GM18951 (cell line): ENCODE results near the gene OMA1.

ENCODE experiments used
- POLR2A ChIP-seq: IDR thresholded peaks from 4 replicates; pipeline ENCODE4 v1.6.1; 2011; ENCODE audit warnings: mild to moderate bottlenecking; ENCODE audit not compliant: insufficient read length, insufficient read depth; ENCODE audit errors: extremely low read depth
- in situ Hi-C: fragments of 300-500 bp; cut with MboI; formaldehyde crosslinking; loops from one replicate; pipeline ENCODE4 v1.12.0; 2022; ENCODE audit warnings: low sequenced_read_pairs, mixed read lengths, inconsistent platforms; ENCODE audit not compliant: unreplicated experiment

The OMA1 gene

DNA sequence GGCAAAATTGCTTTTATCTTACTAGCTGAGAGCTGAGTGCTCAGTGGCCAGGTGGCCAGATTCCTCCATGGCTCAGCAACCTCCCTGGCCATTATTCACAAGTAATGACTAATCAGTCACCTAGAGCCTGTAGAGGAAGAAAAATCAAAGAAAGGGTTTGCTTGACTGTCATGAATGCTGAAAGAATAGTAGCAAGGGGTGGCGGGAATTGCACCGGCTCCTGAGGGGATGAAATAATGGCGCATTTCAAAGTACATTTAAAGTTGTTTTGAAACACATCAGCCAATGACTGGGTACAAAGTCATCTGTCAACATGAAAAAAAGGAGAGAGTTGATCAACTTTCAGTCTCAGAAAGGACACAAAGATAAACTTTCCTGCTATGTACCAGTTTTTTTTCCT lies 99.5 kb downstream of the OMA1 start:
- TF ChIP-seq POLR2A: no peak
- in situ Hi-C loops: no loop called here

DNA sequence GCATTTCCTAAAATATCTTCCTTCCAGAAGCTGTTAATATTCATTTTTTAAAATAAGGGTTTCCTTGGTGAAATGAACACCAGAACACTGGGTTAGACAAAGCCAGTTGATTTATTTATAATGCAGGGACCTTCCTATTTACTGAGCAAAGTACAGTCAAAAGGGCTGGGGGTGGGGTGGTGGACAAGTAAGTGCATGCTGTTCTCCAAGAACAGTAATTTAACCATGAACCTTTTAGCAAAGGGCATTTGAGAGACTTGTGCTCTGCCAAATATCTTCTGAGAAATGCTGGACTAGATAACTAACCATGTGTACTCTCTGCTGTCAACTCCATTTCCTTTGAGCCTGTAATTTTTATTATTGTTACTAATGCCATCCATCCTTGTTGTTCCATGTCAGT lies 100.2 kb downstream of the OMA1 start:
- TF ChIP-seq POLR2A: no peak
- in situ Hi-C loops: no loop called here

DNA sequence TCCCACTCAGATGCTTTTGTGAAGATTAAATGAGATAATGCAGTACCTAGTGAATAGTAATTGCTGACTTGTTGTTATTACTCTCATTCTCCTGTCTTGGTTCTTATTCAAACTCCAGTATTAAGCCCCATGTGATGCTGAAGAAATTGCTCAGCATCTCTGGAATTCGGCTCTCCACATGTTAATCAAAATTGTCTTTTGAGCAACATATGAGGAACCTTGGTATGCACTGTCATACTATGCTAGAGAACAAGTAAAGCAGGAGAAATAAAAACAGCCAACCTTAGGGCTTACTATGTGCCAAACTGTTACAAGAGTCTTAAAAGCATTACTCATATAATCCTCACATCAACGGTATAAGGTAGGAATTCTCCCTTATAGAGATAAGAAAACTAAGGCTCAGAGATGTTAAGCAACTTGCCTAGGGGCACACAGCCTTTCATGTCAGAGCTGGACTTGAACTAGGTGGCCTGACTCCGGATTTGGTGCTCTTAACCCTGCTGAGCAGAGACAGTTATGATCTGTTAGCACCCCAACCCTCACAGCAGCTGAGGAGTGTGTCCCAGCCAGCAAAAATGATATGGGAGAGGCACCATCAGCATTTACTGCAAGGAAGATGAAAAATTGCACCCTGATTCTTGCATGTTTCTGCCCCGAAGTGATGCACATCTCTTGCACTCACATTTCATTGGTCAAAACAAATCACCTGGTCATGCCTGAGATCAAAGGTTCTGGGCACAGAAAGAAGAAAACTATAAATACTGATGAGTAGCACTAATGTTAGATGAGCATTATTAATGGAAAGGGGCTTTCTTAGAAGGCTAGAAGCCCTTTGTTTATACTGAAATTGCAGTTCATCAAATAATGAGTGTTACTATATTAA lies 102.3 kb downstream of the OMA1 start:
- TF ChIP-seq POLR2A: no peak
- in situ Hi-C loops: no loop called here

DNA sequence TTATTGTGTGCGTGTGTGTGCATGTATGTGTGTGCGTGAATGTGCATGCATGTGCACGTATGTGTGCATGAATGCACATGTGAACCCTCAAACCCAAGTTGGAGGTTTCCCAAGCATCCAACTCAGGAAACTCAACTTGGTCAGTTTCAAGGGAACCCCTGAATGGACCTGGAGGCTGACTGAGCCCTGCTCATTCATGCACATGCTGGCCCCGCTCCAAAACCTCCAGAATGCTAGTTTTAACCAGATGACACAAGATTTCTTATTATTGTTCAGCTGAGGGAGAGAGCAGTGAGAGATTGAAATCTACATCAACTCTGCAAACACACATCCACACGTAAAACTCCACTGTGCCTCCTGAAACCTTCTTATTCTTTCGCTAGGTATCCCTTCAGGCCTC lies 104.4 kb downstream of the OMA1 start:
- in situ Hi-C loops: no loop called here

DNA sequence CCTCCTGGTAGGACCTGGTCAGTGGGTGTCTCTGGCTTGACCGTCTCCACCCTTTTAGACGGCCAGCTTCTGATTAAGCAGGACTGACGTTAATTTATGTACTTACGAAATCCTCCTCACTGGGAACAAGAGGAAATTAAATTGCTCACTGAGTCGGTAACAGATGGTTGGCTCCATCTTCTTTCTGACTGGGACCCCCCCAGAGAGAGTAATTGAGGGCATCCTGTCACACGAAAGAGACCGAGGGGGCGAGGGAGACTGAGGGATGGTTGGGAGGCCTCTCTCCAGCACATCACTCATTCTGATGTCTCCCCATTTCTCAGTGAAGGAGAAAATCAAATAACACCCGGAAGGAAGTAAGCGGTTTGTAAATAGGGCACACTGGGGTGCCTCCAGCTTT lies 104.8 kb downstream of the OMA1 start:
- no peak for TF ChIP-seq POLR2A
- in situ Hi-C loops: no loop called here

More for the DNA sequence above, 104.4 kb downstream of the OMA1 start:
- no peak for TF ChIP-seq POLR2A

DNA sequence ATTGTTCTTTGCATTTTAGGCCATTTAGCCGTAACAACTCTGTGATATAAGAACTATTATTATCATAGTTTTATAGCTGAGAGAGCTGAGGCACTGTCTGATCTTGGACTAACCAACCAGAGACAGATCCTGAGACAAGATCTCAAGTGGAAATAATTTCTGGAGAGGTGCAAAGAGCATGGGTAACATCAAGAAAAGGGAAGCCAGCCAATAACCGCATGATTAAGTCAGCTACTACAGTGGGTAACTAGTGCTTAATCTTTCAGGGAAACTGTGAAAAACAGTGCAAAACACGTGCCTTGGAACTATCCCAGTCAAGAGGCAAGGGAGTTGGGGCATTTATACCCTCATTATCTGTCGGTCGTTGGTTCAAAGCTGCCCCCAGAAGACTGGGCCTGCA lies 105.8 kb downstream of the OMA1 start:
- TF ChIP-seq POLR2A: no peak
- in situ Hi-C loops: no loop called here

DNA sequence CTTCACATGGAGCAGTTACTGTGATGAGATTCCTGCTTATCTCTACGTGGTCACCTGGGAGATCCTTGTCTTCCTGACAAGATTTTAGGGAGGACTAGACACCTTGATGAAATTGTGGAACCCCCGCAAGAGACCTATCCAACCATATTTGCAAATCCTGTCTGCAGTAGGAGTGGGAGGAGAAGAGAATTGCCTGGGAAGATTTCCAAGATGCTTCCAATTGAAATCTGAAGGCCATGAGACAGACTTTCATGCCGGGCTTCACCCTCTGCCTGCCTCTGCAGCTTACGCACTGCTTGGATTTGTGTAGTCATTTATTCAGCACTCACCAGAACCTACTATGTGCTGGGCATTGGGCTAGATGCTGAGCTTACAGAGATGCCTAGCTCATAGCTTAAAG lies 106.6 kb downstream of the OMA1 start:
- in situ Hi-C loops: no loop called here
- no peak for TF ChIP-seq POLR2A

DNA sequence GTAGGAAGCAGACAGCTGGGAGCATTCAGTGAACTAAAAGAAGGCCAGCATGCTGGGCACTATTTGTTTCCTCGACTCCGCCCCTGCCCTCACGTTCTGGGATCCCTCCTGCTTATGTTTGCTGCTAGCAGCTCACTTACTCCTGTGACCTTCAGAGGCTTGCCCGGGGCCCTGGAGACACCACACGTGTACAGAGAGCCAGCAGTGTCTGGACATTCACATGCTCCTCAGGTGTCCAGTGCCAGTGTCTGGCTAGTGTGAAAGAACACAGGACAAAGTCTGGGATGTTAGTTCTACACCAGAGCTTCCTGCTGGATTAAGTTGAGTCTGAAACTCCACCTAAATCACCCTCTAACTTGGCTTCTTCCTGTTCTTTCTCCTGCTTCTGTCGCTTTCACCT lies 108.1 kb downstream of the OMA1 start:
- no peak for TF ChIP-seq POLR2A
- in situ Hi-C loops: no loop called here

DNA sequence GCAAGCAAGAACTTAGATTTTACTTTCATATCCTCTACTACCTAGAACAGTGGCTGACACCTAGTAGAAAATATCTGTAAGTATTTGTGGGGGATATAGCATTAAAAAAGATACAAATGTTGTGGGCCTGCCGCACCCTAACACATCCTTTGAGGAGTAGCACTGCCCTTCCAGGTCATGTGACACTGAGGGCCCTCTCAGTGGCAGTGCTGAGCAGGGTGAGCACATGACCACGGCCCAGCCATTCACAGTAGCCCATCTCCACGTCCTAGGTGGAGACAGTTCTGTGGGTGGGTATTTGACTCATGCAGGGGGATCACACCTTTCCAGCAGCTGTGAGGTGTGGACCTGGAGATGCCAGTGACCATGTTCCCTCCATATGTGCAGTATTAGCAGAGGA lies 108.9 kb downstream of the OMA1 start:
- in situ Hi-C loops: no loop called here
- no peak for TF ChIP-seq POLR2A

DNA sequence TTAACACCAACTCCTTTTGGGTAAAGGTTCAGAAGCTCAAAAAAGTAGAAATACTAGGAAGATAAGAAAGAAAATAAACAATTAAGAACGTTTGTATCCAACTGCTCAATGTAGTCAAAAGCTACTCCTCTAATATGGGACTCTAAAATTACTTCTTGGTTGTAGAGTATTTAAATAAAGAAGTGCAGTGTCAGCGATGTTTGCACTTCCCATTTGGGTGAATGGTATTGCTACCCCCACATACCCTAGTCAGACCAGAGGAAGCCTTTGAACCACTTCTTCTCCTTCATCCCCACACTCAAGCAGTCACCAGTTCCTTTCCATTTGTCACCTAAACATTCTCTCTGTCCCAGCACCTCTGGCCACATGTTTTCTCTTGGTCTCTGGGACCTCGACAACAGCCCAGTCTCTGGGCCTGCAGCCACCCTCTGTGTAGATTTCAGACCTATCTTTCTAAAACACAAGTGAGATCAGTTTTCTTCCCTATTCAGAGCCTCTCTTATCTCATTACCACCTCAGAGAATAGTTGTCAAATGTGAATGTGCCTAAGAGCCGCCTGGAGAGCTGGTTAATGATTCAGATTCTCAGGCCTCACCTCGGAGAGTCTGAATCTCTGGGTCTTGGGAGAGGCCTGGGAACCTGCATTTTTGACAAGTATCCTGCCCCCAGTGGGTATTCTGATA lies 109.8 kb downstream of the OMA1 start:
- no peak for TF ChIP-seq POLR2A
- in situ Hi-C loops: no loop called here

DNA sequence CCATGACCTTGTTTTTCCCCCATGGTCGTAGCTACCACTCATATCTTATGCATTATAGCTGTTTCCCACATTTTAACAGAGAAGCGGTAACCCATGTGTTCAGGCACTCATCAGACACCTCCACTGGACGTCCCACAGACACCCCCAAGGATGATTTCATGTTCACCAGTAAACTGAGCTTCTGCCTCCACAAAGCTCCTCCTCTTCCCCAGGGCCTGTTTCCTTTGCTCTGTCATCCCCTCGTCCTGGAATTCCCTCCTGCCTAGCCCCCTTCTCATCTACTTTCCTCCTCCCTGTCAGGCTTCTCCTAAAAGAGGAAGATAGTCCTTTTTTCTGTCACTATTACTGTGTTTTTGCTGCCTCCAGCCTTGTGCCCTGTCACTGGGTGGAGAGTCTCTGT lies 111.2 kb downstream of the OMA1 start:
- TF ChIP-seq POLR2A: no peak

DNA sequence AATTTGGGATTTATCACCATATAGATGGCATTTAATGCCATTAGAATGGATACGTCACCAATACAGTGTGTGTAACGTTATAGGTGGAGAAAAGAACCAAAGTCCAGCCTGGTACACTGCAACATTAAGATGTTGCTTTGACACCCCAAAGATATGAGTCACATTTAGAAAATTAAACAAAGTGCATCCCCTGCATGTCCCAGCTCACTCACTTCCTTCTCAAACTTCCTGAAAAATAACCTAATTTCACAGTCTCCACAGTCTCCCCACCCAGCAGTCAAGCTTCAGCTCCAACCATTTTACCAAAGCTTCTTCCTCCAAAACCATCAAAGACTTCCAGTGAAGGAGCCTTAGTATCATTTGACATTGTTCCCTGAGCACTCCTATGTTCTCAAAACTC lies 111.9 kb downstream of the OMA1 start:
- in situ Hi-C loops: no loop called here
- no peak for TF ChIP-seq POLR2A

More for the DNA sequence above, 111.2 kb downstream of the OMA1 start:
- in situ Hi-C loops: no loop called here

DNA sequence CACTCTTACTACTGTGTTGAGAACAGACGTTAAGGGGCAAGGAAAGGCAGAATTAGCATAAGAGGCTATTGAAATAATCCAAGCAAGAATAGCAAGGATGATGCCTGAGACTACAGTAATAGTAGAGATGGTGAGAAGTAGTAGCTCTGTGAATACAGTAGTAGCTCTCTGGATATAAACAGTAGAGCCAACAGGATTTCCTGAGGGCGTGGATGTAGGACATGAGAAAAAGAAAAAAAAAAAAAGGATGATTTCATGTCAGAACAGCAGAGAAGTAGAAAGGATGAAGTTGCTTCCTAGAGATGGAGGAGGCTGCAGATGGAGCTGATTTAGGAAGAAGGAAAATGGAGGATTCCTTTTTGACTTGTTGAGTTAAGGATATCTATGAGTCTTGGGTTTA lies 112.3 kb downstream of the OMA1 start:
- TF ChIP-seq POLR2A: no peak
- in situ Hi-C loops: no loop called here

DNA sequence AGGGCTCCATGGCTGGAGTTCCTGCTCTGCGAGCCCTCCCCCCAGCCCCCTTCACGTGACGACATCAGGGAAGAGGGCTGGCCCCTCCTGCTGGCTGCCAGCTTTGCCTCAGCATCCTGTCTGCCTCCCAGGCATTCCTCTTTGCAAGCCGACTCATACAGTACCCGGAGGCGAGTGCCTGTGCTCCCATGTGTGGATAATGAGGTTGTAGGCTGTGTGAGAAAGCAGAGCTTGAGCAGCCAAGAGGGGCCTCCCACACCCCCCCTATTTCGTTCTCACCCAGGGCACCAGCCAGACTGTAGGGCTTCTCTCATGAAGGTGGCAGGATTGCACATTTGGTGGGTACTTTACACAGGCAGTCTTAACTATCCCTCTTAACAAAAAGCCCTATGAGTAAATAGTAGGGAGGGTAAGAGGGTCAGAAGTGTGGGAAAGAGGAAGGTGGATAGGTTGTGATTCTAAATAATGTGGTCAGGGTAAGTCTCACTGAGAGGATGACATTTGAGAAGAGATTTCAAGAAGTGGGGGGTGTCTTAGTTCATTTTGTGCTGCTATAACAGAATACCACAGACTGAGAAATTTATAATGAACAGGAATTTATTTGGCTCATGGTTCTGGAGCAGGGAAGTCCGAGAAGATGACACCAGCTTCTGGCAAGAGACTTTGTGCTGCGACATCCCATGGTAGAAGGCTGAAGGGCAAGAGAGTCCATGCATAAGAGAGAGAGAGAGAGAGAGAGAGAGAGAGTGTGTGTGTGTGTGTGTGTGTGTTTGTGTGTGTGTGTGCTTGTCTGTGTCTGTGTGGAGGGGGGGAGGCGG lies 113.5 kb downstream of the OMA1 start:
- TF ChIP-seq POLR2A: no peak
- in situ Hi-C loops: no loop called here
